ENCODE measurements around the gene ZMYND8.
A peak's percentile ranks its signal among the peaks of the same experiment; 100 is the strongest.
"Not testable (repeated sequence)": the region's sequence is repeated elsewhere in the genome, so short reads cannot be mapped to it uniquely, and the experiment has no call there.

The ZMYND8 gene

GRCh38 chr20:47251154-47252020 is 105.1 kb downstream of the ZMYND8 start:
- Mint-ChIP-seq H3K27me3 (ENCODE audit: low read depth) (no peaks in the 10 kb centered on the region), H3K9me3 (no peaks in the 10 kb centered on the region), H3K36me3 (ENCODE audit: low read depth) (peaks cover 50% of the 10 kb centered on the region), H3K4me1 (ENCODE audit: low read depth) (no peaks in the 10 kb centered on the region), H3K27ac (no peak overlapping the region), H3K4me3 (no peak overlapping the region)
- no peak for DNase-seq (ENCODE audit: low spot score)

- Mint-ChIP-seq H3K9me3 (no peaks in the 10 kb centered on the region), H3K27ac (no peak overlapping the region), H3K4me1 (ENCODE audit: low read depth) (no peaks in the 10 kb centered on the region), H3K27me3 (ENCODE audit: low read depth) (no peaks in the 10 kb centered on the region), H3K36me3 (ENCODE audit: low read depth) (peaks cover 55% of the 10 kb centered on the region), H3K4me3 (no peak overlapping the region)
- no peak for DNase-seq (ENCODE audit: low spot score)
These were observed 106.1 kb downstream of the ZMYND8 start for GRCh38 chr20:47250360-47250759.

- H3K4me1 Mint-ChIP-seq (ENCODE audit: low read depth) = no peaks in the 10 kb centered on the region
- DNase-seq (ENCODE audit: low spot score) = no peak
- H3K27me3 Mint-ChIP-seq (ENCODE audit: low read depth) = no peaks in the 10 kb centered on the region
- no peaks in the 10 kb centered on the region for H3K9me3 Mint-ChIP-seq
- no peak overlapping the region for H3K4me3 Mint-ChIP-seq
- H3K27ac Mint-ChIP-seq = no peak overlapping the region
- H3K36me3 Mint-ChIP-seq (ENCODE audit: low read depth) = peaks cover 55% of the 10 kb centered on the region
These were observed 106.6 kb downstream of the ZMYND8 start for GRCh38 chr20:47249913-47250312.

- H3K36me3 Mint-ChIP-seq (ENCODE audit: low read depth) = peaks cover 57% of the 10 kb centered on the region
- H3K27ac Mint-ChIP-seq = peak overlapping the region; percentile 15
- no peak overlapping the region for H3K4me3 Mint-ChIP-seq
These were observed 108.0 kb downstream of the ZMYND8 start for GRCh38 chr20:47248448-47248966.

GRCh38 chr20:47247972-47248371 is 108.5 kb downstream of the ZMYND8 start:
- peaks cover 54% of the 10 kb centered on the region for H3K36me3 Mint-ChIP-seq (ENCODE audit: low read depth)
- no peak overlapping the region for H3K27ac Mint-ChIP-seq

More at GRCh38 chr20:47248448-47248966, 108.0 kb downstream of the ZMYND8 start:
- peaks cover 2% of the 10 kb centered on the region for H3K4me1 Mint-ChIP-seq (ENCODE audit: low read depth)
- H3K9me3 Mint-ChIP-seq = no peaks in the 10 kb centered on the region
- no peaks in the 10 kb centered on the region for H3K27me3 Mint-ChIP-seq (ENCODE audit: low read depth)
- DNase-seq (ENCODE audit: low spot score) = no peak

GRCh38 chr20:47246061-47246777 is 110.3 kb downstream of the ZMYND8 start:
- Mint-ChIP-seq H3K4me3 (no peak overlapping the region), H3K27me3 (ENCODE audit: low read depth) (no peaks in the 10 kb centered on the region), H3K4me1 (ENCODE audit: low read depth) (peaks cover 3% of the 10 kb centered on the region), H3K9me3 (no peaks in the 10 kb centered on the region), H3K27ac (no peak overlapping the region), H3K36me3 (ENCODE audit: low read depth) (peaks cover 60% of the 10 kb centered on the region)
- DNase-seq (ENCODE audit: low spot score) = no peak

More at GRCh38 chr20:47247972-47248371, 108.5 kb downstream of the ZMYND8 start:
- no peaks in the 10 kb centered on the region for H3K9me3 Mint-ChIP-seq
- H3K27me3 Mint-ChIP-seq (ENCODE audit: low read depth) = no peaks in the 10 kb centered on the region
- no peak overlapping the region for H3K4me3 Mint-ChIP-seq
- no peak for DNase-seq (ENCODE audit: low spot score)
- H3K4me1 Mint-ChIP-seq (ENCODE audit: low read depth) = peaks cover 3% of the 10 kb centered on the region

GRCh38 chr20:47245166-47245565 is 111.3 kb downstream of the ZMYND8 start:
- not testable (repeated sequence) for H3K27me3 Mint-ChIP-seq (ENCODE audit: low read depth); H3K27ac Mint-ChIP-seq; H3K9me3 Mint-ChIP-seq; H3K4me1 Mint-ChIP-seq (ENCODE audit: low read depth); H3K4me3 Mint-ChIP-seq; DNase-seq (ENCODE audit: low spot score)
- peaks cover 51% of the 10 kb centered on the region for H3K36me3 Mint-ChIP-seq (ENCODE audit: low read depth)

GRCh38 chr20:47244451-47244850 is 112.0 kb downstream of the ZMYND8 start:
- H3K27me3 Mint-ChIP-seq (ENCODE audit: low read depth) = no peaks in the 10 kb centered on the region
- no peak overlapping the region for H3K27ac Mint-ChIP-seq
- H3K4me1 Mint-ChIP-seq (ENCODE audit: low read depth) = peaks cover 3% of the 10 kb centered on the region
- no peaks in the 10 kb centered on the region for H3K9me3 Mint-ChIP-seq
- no peak overlapping the region for H3K4me3 Mint-ChIP-seq
- H3K36me3 Mint-ChIP-seq (ENCODE audit: low read depth) = peaks cover 46% of the 10 kb centered on the region
- no peak for DNase-seq (ENCODE audit: low spot score)

- H3K4me3 Mint-ChIP-seq = no peak overlapping the region
- peaks cover 3% of the 10 kb centered on the region for H3K4me1 Mint-ChIP-seq (ENCODE audit: low read depth)
- no peak for DNase-seq (ENCODE audit: low spot score)
- H3K36me3 Mint-ChIP-seq (ENCODE audit: low read depth) = peaks cover 39% of the 10 kb centered on the region
- no peaks in the 10 kb centered on the region for H3K27me3 Mint-ChIP-seq (ENCODE audit: low read depth)
- H3K9me3 Mint-ChIP-seq = no peaks in the 10 kb centered on the region
- H3K27ac Mint-ChIP-seq = peak overlapping the region; percentile 43
These were observed 112.8 kb downstream of the ZMYND8 start for GRCh38 chr20:47243532-47244305.

GRCh38 chr20:47243003-47243402 is 113.5 kb downstream of the ZMYND8 start:
- H3K27me3 Mint-ChIP-seq (ENCODE audit: low read depth) = no peaks in the 10 kb centered on the region
- no peaks in the 10 kb centered on the region for H3K9me3 Mint-ChIP-seq
- peaks cover 3% of the 10 kb centered on the region for H3K4me1 Mint-ChIP-seq (ENCODE audit: low read depth)
- no peak overlapping the region for H3K4me3 Mint-ChIP-seq
- no peak overlapping the region for H3K27ac Mint-ChIP-seq
- DNase-seq (ENCODE audit: low spot score) = no peak
- H3K36me3 Mint-ChIP-seq (ENCODE audit: low read depth) = peaks cover 40% of the 10 kb centered on the region

GRCh38 chr20:47241345-47241781 is 115.1 kb downstream of the ZMYND8 start:
- peaks cover 40% of the 10 kb centered on the region for H3K36me3 Mint-ChIP-seq (ENCODE audit: low read depth)
- DNase-seq (ENCODE audit: low spot score) = no peak
- H3K27ac Mint-ChIP-seq = no peak overlapping the region
- no peaks in the 10 kb centered on the region for H3K9me3 Mint-ChIP-seq
- H3K4me3 Mint-ChIP-seq = no peak overlapping the region
- H3K4me1 Mint-ChIP-seq (ENCODE audit: low read depth) = peaks cover 3% of the 10 kb centered on the region
- no peaks in the 10 kb centered on the region for H3K27me3 Mint-ChIP-seq (ENCODE audit: low read depth)

GRCh38 chr20:47240096-47240495 is 116.4 kb downstream of the ZMYND8 start:
- H3K4me1 Mint-ChIP-seq (ENCODE audit: low read depth); DNase-seq (ENCODE audit: low spot score); H3K4me3 Mint-ChIP-seq; H3K27me3 Mint-ChIP-seq (ENCODE audit: low read depth); H3K9me3 Mint-ChIP-seq; H3K27ac Mint-ChIP-seq: not testable (repeated sequence)
- H3K36me3 Mint-ChIP-seq (ENCODE audit: low read depth) = peaks cover 45% of the 10 kb centered on the region

GRCh38 chr20:47239719-47240067 is 116.8 kb downstream of the ZMYND8 start:
- no peak overlapping the region for H3K4me3 Mint-ChIP-seq
- peaks cover 3% of the 10 kb centered on the region for H3K4me1 Mint-ChIP-seq (ENCODE audit: low read depth)
- no peaks in the 10 kb centered on the region for H3K9me3 Mint-ChIP-seq
- H3K27me3 Mint-ChIP-seq (ENCODE audit: low read depth) = no peaks in the 10 kb centered on the region
- H3K36me3 Mint-ChIP-seq (ENCODE audit: low read depth) = peaks cover 45% of the 10 kb centered on the region
- no peak overlapping the region for H3K27ac Mint-ChIP-seq
- DNase-seq (ENCODE audit: low spot score) = no peak
